IgD-negative memory B cell (primary cell): Measurements from ENCODE around the gene RBCK1. TPM values are rescaled to one million over a fixed set of nuclear protein-coding genes. Genes with fewer than 3 reads are reported as not detected.
"Not testable (repeated sequence)": the region's sequence is repeated elsewhere in the genome, so short reads cannot be mapped to it uniquely, and the experiment has no call there.

Experiments
- H3K27ac Mint-ChIP-seq, 3 donors: one replicate each; pipeline ENCODE4 v1.8.0; 2020 to 2022; ENCODE audit warnings: mild to moderate bottlenecking in 3 of 3, mixed read lengths in 3 of 3, moderate library complexity in 1 of 3
- H3K27me3 Mint-ChIP-seq: one replicate; pipeline ENCODE4 v1.8.0; 2021; ENCODE audit warnings: mixed read lengths
- H3K36me3 Mint-ChIP-seq: one replicate; pipeline ENCODE4 v1.8.0; 2020; ENCODE audit warnings: mild to moderate bottlenecking, mixed read lengths
- H3K4me1 Mint-ChIP-seq, 3 donors: one replicate each; pipeline ENCODE4 v1.8.0; 2020 to 2022; ENCODE audit warnings: mixed read lengths in 3 of 3, mild to moderate bottlenecking in 1 of 3
- H3K4me3 Mint-ChIP-seq, 4 donors: one replicate each; pipeline ENCODE4 v1.8.0; 2020 to 2022; ENCODE audit warnings: mild to moderate bottlenecking in 4 of 4, mixed read lengths in 4 of 4, moderate library complexity in 3 of 4
- H3K9me3 Mint-ChIP-seq, 3 donors: one replicate each; pipeline ENCODE4 v1.8.0; 2020 to 2021; ENCODE audit warnings: mixed read lengths in 3 of 3, mild to moderate bottlenecking in 1 of 3
- polyA plus RNA-seq: library from polyadenylated mRNA; unstranded; fragments of 300-500 nt; fragmentation: Illumina TruSeq; gene quantifications from one replicate; pipeline ENCODE4 v1.2.3, GENCODE V29; 2021

RBCK1 gene
- polyA plus RNA-seq, 1 donor from 2014 or later = 107 TPM

DNA sequence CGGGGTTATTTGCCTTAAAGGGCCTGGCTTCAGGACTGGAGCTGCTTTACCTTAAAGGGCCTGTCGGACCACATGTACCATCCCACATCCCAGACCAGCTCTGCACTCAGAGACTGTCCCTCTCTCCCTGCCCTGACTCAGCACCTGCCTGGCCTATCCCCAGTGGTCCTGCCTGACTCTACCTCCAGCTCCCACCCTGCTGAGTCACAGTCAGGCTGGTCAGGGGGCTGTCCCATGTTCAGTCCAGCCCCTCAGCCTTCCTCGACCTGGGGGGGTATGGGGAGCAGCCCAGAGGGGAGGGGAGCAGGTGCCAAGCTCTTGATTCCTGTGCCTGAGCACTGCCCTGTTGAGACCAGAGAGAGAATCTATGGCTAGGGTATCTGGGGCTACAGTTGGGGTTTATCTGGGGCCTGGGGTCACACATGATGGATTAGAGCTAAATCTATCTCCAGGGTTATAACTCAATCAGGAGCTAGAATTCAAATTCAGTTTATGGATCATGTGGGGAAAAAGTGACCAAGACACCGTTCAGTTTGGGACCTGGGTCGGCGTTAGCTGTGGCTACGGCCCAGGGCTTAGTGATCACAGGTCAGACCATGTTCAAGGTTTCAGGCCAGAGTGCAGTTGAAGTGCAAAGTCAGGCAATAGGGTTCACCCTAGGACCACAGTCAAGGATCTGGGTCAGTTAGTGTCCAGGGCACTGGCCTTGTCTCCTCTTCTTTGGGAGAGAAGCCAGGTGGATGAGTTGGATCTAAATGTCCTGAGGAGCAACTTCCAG lies 36.9 kb upstream of the RBCK1 start:
- peaks cover 2% of the 10 kb centered on the region for H3K27me3 Mint-ChIP-seq
- H3K27ac Mint-ChIP-seq = no peak overlapping the region

GRCh38 chr20:371755-372542 lies 36.1 kb upstream of the RBCK1 start:
- peaks cover 2% of the 10 kb centered on the region for H3K27me3 Mint-ChIP-seq

More for the DNA sequence above, 36.9 kb upstream of the RBCK1 start:
- H3K9me3 Mint-ChIP-seq = no peaks in the 10 kb centered on the region
- no peak overlapping the region for H3K4me3 Mint-ChIP-seq
- H3K36me3 Mint-ChIP-seq = peaks cover 2% of the 10 kb centered on the region
- H3K4me1 Mint-ChIP-seq = no peaks in the 10 kb centered on the region

DNA sequence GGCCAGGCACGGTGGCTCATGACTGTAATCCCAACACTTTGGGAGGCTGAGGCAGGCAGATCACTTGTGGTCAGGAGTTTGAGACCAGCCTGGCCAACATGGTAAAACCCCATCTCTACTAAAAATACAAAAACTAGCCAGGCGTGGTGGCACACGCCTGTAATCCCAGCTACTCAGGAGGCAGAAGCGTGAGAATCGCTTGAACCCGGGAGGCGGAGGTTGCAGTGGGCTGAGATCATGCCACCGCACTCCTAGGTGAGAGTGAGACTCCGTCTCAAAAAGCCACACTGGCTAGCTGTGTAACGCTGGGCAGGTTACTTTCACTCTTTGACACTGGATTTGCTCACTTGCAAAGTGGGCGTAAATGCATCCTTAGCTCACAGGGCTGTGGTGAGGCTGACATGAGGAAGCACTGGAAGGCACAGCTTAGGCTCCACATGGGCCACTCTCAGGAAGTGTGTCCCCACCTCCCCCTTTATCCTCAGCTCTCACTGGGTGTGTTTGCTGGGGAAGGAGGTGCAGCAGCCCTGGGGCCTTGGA lies 35.5 kb upstream of the RBCK1 start:
- not testable (repeated sequence) for H3K4me1 Mint-ChIP-seq, H3K4me3 Mint-ChIP-seq, H3K27ac Mint-ChIP-seq, H3K36me3 Mint-ChIP-seq, H3K9me3 Mint-ChIP-seq, H3K27me3 Mint-ChIP-seq

More at GRCh38 chr20:371755-372542, 36.1 kb upstream of the RBCK1 start:
- no peak overlapping the region for H3K27ac Mint-ChIP-seq
- H3K36me3 Mint-ChIP-seq = peaks cover 2% of the 10 kb centered on the region
- H3K4me3 Mint-ChIP-seq = no peak overlapping the region
- no peaks in the 10 kb centered on the region for H3K4me1 Mint-ChIP-seq
- H3K9me3 Mint-ChIP-seq = no peaks in the 10 kb centered on the region

GRCh38 chr20:373171-373890 lies 34.8 kb upstream of the RBCK1 start:
- Mint-ChIP-seq H3K4me1 (peaks cover 0 to 2% (median 0%) of the 10 kb centered on the region in 3 donors), H3K4me3 (no peak overlapping the region), H3K9me3 (no peaks in the 10 kb centered on the region), H3K27ac (no peak overlapping the region), H3K27me3 (peaks cover 2% of the 10 kb centered on the region), H3K36me3 (no peaks in the 10 kb centered on the region)

GRCh38 chr20:375265-375889 lies 32.7 kb upstream of the RBCK1 start:
- H3K27ac Mint-ChIP-seq = no peak overlapping the region

GRCh38 chr20:376089-376488 lies 32.0 kb upstream of the RBCK1 start:
- peaks cover 0 to 2% (median 0%) of the 10 kb centered on the region in 3 donors for H3K4me1 Mint-ChIP-seq
- H3K27ac Mint-ChIP-seq = peak overlapping the region in 1 of 3 donors; percentile 57
- H3K4me3 Mint-ChIP-seq = peak overlapping the region in 1 of 4 donors; percentile 48
- H3K9me3 Mint-ChIP-seq = no peaks in the 10 kb centered on the region
- H3K27me3 Mint-ChIP-seq = no peaks in the 10 kb centered on the region
- H3K36me3 Mint-ChIP-seq = no peaks in the 10 kb centered on the region

More at GRCh38 chr20:375265-375889, 32.7 kb upstream of the RBCK1 start:
- H3K4me1 Mint-ChIP-seq = peaks cover 0 to 2% (median 0%) of the 10 kb centered on the region in 3 donors
- H3K27me3 Mint-ChIP-seq = no peaks in the 10 kb centered on the region
- H3K9me3 Mint-ChIP-seq = no peaks in the 10 kb centered on the region
- H3K4me3 Mint-ChIP-seq = peak overlapping the region in 1 of 4 donors; percentile 9
- no peaks in the 10 kb centered on the region for H3K36me3 Mint-ChIP-seq

GRCh38 chr20:376750-377149 lies 31.3 kb upstream of the RBCK1 start:
- H3K27me3 Mint-ChIP-seq = no peaks in the 10 kb centered on the region
- H3K9me3 Mint-ChIP-seq = no peaks in the 10 kb centered on the region
- H3K4me3 Mint-ChIP-seq = peak overlapping the region in 1 of 4 donors; percentile 48
- no peaks in the 10 kb centered on the region for H3K36me3 Mint-ChIP-seq
- peak overlapping the region in 1 of 3 donors; percentile 57 for H3K27ac Mint-ChIP-seq
- H3K4me1 Mint-ChIP-seq = peaks cover 0 to 2% (median 0%) of the 10 kb centered on the region in 3 donors

- H3K27me3 Mint-ChIP-seq, H3K9me3 Mint-ChIP-seq, H3K36me3 Mint-ChIP-seq, H3K4me1 Mint-ChIP-seq: not testable (repeated sequence)
- H3K27ac Mint-ChIP-seq = peak overlapping the region in 1 of 3 donors; percentile 12
- peak overlapping the region in 1 of 4 donors; percentile 2 for H3K4me3 Mint-ChIP-seq
These were observed 30.5 kb upstream of the RBCK1 start for GRCh38 chr20:377578-377977.

DNA sequence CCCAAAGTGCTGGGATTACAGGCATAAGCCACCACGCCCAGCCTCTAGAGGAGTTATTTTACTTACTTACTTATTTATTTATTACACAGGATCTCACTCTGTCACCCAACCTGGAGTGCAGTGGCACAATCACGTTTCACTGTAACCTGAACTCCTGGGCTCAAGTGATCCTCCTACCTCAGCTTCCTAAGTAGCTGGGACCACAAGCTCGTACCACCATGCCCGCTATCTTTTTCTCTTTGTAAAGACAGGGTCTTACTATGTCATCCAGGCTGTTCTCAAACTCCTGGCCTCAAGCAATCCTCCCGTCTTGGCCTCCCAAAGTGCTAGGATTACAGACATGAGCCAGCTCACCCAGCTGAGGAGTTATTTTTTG lies 29.1 kb upstream of the RBCK1 start:
- H3K4me3 Mint-ChIP-seq = peak overlapping the region in 3 of 4 donors; percentile 50 to 74 (median 63)
- no peaks in the 10 kb centered on the region for H3K27me3 Mint-ChIP-seq

DNA sequence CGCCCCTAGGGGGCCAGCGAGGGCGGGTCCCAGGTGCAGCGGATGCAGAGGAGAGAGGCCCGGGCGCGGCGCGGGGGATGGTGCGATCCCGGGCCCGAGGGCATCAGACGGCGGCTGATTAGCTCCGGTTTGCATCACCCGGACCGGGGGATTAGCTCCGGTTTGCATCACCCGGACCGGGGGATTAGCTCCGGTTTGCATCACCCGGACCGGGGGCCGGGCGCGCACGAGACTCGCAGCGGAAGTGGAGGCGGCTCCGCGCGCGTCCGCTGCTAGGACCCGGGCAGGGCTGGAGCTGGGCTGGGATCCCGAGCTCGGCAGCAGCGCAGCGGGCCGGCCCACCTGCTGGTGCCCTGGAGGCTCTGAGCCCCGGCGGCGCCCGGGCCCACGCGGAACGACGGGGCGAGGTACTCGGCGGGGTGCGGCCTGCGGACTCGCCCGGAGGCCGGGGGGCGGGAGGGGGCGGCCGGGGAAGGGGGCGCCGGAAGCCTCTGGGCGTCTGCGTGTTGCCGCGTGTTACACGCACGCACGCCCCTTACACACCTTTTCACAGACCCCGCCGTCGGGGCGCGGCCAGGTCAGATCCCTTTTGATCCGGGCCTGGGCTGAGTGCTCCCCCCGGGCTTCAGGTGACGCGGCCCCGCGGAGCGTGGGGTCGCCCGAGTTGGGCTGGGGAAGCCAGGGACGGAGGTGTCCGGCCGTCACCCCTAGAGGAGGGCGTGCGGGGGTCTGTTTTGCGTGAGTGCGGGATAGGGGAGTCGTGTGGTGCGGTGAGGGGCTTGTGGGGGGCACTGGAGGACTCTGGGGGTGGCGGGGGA lies 27.1 kb upstream of the RBCK1 start:
- Mint-ChIP-seq H3K36me3 (no peaks in the 10 kb centered on the region), H3K9me3 (no peaks in the 10 kb centered on the region), H3K4me3 (peak overlapping the region; percentile 74 to 96 (median 90)), H3K27ac (peak overlapping the region in 2 of 3 donors; percentile 65 to 89), H3K27me3 (no peaks in the 10 kb centered on the region), H3K4me1 (peaks cover 5 to 15% (median 7%) of the 10 kb centered on the region in 3 donors)

More for the DNA sequence above, 29.1 kb upstream of the RBCK1 start:
- H3K4me1 Mint-ChIP-seq = peaks cover 5 to 14% (median 5%) of the 10 kb centered on the region in 3 donors
- H3K9me3 Mint-ChIP-seq = no peaks in the 10 kb centered on the region
- no peaks in the 10 kb centered on the region for H3K36me3 Mint-ChIP-seq
- H3K27ac Mint-ChIP-seq = no peak overlapping the region

GRCh38 chr20:381581-382290 lies 26.4 kb upstream of the RBCK1 start:
- Mint-ChIP-seq H3K4me3 (peak overlapping the region; percentile 52 to 94 (median 88)), H3K9me3 (no peaks in the 10 kb centered on the region), H3K27ac (peak overlapping the region; percentile 65 to 96 (median 90)), H3K36me3 (no peaks in the 10 kb centered on the region), H3K27me3 (no peaks in the 10 kb centered on the region), H3K4me1 (peaks cover 5 to 16% (median 7%) of the 10 kb centered on the region in 3 donors)

GRCh38 chr20:382291-383115 lies 25.6 kb upstream of the RBCK1 start:
- Mint-ChIP-seq H3K36me3 (no peaks in the 10 kb centered on the region), H3K4me3 (peak overlapping the region; percentile 52 to 94 (median 88)), H3K4me1 (peaks cover 5 to 16% (median 7%) of the 10 kb centered on the region in 3 donors), H3K27me3 (no peaks in the 10 kb centered on the region), H3K9me3 (no peaks in the 10 kb centered on the region), H3K27ac (peak overlapping the region; percentile 65 to 96 (median 90))
